Fibroblast of mammary gland (primary cell): ENCODE measurements around the gene TIMP2.

ENCODE experiments used
- DNase-seq: peaks from one replicate; pipeline ENCODE4 v3.0.0-alpha.2; 2010; ENCODE audit warnings: low read depth
- H3K4me3 ChIP-seq: 2 replicates; pipeline ENCODE4 v1.5.1; 2011; ENCODE audit warnings: low read depth, mild to moderate bottlenecking, low read length, moderate library complexity; ENCODE audit not compliant: control insufficient read depth
- CTCF ChIP-seq: conservative IDR thresholded peaks from 2 replicates; pipeline ENCODE4 v1.5.1; 2011; ENCODE audit warnings: low read depth, low read length, inconsistent platforms; ENCODE audit not compliant: control insufficient read depth, insufficient read depth

Gene TIMP2

GRCh38 chr17:78839762-78840529 is 85.2 kb downstream of the TIMP2 start:
- DNase-seq = peak; percentile 68
- H3K4me3 ChIP-seq = peak overlapping the region; percentile 88
- TF ChIP-seq CTCF = no peak

GRCh38 chr17:78839235-78839761 is 85.9 kb downstream of the TIMP2 start:
- peak overlapping the region; percentile 88 for H3K4me3 ChIP-seq
- no peak for TF ChIP-seq CTCF
- DNase-seq = peak; percentile 68

- H3K4me3 ChIP-seq = peak overlapping the region; percentile 88
- no peak for TF ChIP-seq CTCF
Measured at GRCh38 chr17:78838574-78839005, 86.6 kb downstream of the TIMP2 start.

GRCh38 chr17:78836420-78837021 is 88.7 kb downstream of the TIMP2 start:
- TF ChIP-seq CTCF = no peak
- H3K4me3 ChIP-seq = no peak overlapping the region
- DNase-seq = no peak

More at GRCh38 chr17:78838574-78839005, 86.6 kb downstream of the TIMP2 start:
- DNase-seq = no peak

GRCh38 chr17:78834571-78834970 is 90.6 kb downstream of the TIMP2 start:
- no peak overlapping the region for H3K4me3 ChIP-seq
- DNase-seq = no peak
- no peak for TF ChIP-seq CTCF

- H3K4me3 ChIP-seq = no peak overlapping the region
- no peak for TF ChIP-seq CTCF
- DNase-seq = no peak
Measured at GRCh38 chr17:78832541-78832810, 92.7 kb downstream of the TIMP2 start.
